Esophagus squamous epithelium (tissue), 4 donors: ENCODE measurements around the gene CIAO3.
"Not testable (repeated sequence)": the region's sequence is repeated elsewhere in the genome, so short reads cannot be mapped to it uniquely, and the experiment has no call there.

Experiments
- POLR2A ChIP-seq, 4 donors: fragments of 450-650 bp; IDR thresholded peaks; one replicate each; pipeline ENCODE4 v1.6.1; 2017; ENCODE audit warnings: antibody characterized with exemption in 4 of 4, mild to moderate bottlenecking in 4 of 4, moderate library complexity in 3 of 4
- TF ChIP-seq, protein P1 (sequence below), 6 experiments: fragments of 450-650 bp in 4 of 6; fragments of 200-600 bp in 2 of 6; sonication (generic) in 2 of 6; IDR thresholded peaks; one replicate each; pipeline ENCODE4 v1.5.1; 2016 to 2019; ENCODE audit warnings: antibody characterized with exemption in 6 of 6, mild to moderate bottlenecking in 4 of 6, moderate library complexity in 4 of 6

DNA sequence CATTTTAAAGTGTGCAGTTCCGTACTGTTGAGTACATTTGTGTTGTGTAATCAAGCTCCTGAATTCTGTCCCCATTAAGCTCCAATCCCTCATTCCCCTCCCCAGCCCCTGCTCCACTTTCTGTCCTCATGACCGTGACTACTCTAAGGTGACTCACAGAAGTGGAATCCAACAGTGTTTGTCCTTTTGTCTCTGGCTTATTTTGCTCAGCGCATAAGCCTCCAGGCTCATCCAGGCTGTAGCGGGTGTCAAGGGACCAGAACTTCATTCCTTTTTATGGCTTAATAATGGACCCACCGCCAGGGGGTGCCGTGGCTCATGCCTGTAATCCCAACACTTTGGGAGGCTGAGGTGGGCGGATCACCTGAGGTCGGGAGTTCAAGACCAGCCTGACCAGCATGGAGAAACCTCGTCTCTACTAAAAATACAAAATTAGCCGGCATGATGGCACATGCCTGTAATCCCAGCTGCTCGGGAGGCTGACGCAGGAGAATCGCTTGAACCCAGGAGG is 28.0 kb downstream of the CIAO3 start:
- TF ChIP-seq, protein P1, sequence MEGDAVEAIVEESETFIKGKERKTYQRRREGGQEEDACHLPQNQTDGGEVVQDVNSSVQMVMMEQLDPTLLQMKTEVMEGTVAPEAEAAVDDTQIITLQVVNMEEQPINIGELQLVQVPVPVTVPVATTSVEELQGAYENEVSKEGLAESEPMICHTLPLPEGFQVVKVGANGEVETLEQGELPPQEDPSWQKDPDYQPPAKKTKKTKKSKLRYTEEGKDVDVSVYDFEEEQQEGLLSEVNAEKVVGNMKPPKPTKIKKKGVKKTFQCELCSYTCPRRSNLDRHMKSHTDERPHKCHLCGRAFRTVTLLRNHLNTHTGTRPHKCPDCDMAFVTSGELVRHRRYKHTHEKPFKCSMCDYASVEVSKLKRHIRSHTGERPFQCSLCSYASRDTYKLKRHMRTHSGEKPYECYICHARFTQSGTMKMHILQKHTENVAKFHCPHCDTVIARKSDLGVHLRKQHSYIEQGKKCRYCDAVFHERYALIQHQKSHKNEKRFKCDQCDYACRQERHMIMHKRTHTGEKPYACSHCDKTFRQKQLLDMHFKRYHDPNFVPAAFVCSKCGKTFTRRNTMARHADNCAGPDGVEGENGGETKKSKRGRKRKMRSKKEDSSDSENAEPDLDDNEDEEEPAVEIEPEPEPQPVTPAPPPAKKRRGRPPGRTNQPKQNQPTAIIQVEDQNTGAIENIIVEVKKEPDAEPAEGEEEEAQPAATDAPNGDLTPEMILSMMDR (IDR thresholded peaks at IDR 0.05): peak in 5 of 6 experiments; percentile 38 to 70 (median 42)
- TF ChIP-seq POLR2A (IDR thresholded peaks at IDR 0.05): not testable (repeated sequence)
